ENCODE results near the gene ZMYM1. TPM values are rescaled to one million over a fixed set of nuclear protein-coding genes. Genes with fewer than 3 reads are reported as not detected.
"Not testable (repeated sequence)": the region's sequence is repeated elsewhere in the genome, so short reads cannot be mapped to it uniquely, and the experiment has no call there.

ZMYM1 gene
- total RNA-seq, 1 donor from 2014 or later: 12.1 TPM

DNA sequence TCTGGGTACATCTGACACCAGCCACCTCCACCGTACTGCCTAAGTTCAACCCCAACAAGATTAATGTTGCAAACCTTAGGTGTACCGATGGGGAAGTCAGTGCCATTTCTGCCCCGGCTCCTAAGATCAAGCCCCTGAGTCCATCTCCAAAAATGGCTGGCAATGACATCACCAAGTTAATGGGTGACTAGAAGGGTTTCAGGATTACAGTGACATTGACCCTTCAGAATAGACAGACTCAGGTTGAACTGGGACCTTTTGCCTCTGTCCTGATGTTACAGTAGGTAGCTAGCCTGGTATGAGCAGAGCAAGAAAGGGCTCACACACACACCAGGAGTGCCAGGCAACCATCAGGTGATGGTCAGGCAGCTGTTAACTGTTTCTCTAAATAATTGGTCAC lies 25.8 kb upstream of the ZMYM1 start:
- Mint-ChIP-seq H3K36me3 (ENCODE audit: unreplicated experiment) (peaks cover 8% of the 10 kb centered on the region), H3K27me3 (ENCODE audit: unreplicated experiment) (no peaks in the 10 kb centered on the region), H3K4me3 (ENCODE audit: unreplicated experiment) (no peak overlapping the region), H3K9me3 (ENCODE audit: unreplicated experiment) (peaks cover 4% of the 10 kb centered on the region), H3K4me1 (ENCODE audit: low read depth, unreplicated experiment) (no peaks in the 10 kb centered on the region), H3K27ac (ENCODE audit: unreplicated experiment) (no peak overlapping the region)
- TF ChIP-seq, protein P1, sequence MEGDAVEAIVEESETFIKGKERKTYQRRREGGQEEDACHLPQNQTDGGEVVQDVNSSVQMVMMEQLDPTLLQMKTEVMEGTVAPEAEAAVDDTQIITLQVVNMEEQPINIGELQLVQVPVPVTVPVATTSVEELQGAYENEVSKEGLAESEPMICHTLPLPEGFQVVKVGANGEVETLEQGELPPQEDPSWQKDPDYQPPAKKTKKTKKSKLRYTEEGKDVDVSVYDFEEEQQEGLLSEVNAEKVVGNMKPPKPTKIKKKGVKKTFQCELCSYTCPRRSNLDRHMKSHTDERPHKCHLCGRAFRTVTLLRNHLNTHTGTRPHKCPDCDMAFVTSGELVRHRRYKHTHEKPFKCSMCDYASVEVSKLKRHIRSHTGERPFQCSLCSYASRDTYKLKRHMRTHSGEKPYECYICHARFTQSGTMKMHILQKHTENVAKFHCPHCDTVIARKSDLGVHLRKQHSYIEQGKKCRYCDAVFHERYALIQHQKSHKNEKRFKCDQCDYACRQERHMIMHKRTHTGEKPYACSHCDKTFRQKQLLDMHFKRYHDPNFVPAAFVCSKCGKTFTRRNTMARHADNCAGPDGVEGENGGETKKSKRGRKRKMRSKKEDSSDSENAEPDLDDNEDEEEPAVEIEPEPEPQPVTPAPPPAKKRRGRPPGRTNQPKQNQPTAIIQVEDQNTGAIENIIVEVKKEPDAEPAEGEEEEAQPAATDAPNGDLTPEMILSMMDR (IDR thresholded peaks at IDR 0.05; ENCODE audit: partially characterized antibody, unreplicated experiment): no peak
- DNase-seq: no peak

GRCh38 chr1:35054282-35054681 lies 24.9 kb upstream of the ZMYM1 start:
- not testable (repeated sequence) for H3K27ac Mint-ChIP-seq (ENCODE audit: unreplicated experiment); H3K9me3 Mint-ChIP-seq (ENCODE audit: unreplicated experiment); H3K36me3 Mint-ChIP-seq (ENCODE audit: unreplicated experiment); H3K27me3 Mint-ChIP-seq (ENCODE audit: unreplicated experiment); H3K4me3 Mint-ChIP-seq (ENCODE audit: unreplicated experiment); H3K4me1 Mint-ChIP-seq (ENCODE audit: low read depth, unreplicated experiment); DNase-seq

- H3K4me1 Mint-ChIP-seq (ENCODE audit: low read depth, unreplicated experiment); DNase-seq; H3K27ac Mint-ChIP-seq (ENCODE audit: unreplicated experiment); H3K36me3 Mint-ChIP-seq (ENCODE audit: unreplicated experiment); H3K4me3 Mint-ChIP-seq (ENCODE audit: unreplicated experiment); H3K9me3 Mint-ChIP-seq (ENCODE audit: unreplicated experiment); H3K27me3 Mint-ChIP-seq (ENCODE audit: unreplicated experiment): not testable (repeated sequence)
Measured at GRCh38 chr1:35058321-35058720, 20.9 kb upstream of the ZMYM1 start.

DNA sequence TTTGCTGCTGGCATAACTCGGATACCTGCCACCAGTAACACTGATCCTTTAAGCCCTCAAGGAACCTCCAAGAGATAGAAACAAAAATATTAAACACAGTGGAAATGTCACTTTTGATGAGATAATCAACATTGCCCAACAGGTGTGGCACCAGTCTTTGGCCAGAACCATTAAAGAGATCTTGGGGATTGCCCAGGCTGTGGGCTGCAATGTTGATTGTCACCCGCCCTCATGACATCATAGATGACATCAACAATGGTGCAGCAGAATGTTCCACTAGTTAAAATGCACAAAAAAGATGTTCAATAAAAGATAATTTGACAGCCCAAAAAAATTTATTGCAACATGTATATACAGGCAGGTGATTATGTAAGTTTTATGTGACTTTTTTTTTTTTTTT lies 20.2 kb upstream of the ZMYM1 start:
- Mint-ChIP-seq H3K27ac (ENCODE audit: unreplicated experiment) (no peak overlapping the region), H3K4me1 (ENCODE audit: low read depth, unreplicated experiment) (no peaks in the 10 kb centered on the region), H3K27me3 (ENCODE audit: unreplicated experiment) (no peaks in the 10 kb centered on the region), H3K4me3 (ENCODE audit: unreplicated experiment) (no peak overlapping the region), H3K9me3 (ENCODE audit: unreplicated experiment) (peaks cover 5% of the 10 kb centered on the region), H3K36me3 (ENCODE audit: unreplicated experiment) (peaks cover 9% of the 10 kb centered on the region)
- TF ChIP-seq, protein P1 (IDR thresholded peaks at IDR 0.05; ENCODE audit: partially characterized antibody, unreplicated experiment): no peak
- DNase-seq: no peak

GRCh38 chr1:35062518-35063196 lies 16.5 kb upstream of the ZMYM1 start:
- no peak for DNase-seq
- H3K27me3 Mint-ChIP-seq (ENCODE audit: unreplicated experiment): no peaks in the 10 kb centered on the region
- no peaks in the 10 kb centered on the region for H3K4me1 Mint-ChIP-seq (ENCODE audit: low read depth, unreplicated experiment)
- peaks cover 9% of the 10 kb centered on the region for H3K36me3 Mint-ChIP-seq (ENCODE audit: unreplicated experiment)
- H3K27ac Mint-ChIP-seq (ENCODE audit: unreplicated experiment): no peak overlapping the region
- no peak overlapping the region for H3K4me3 Mint-ChIP-seq (ENCODE audit: unreplicated experiment)
- TF ChIP-seq, protein P1 (IDR thresholded peaks at IDR 0.05; ENCODE audit: partially characterized antibody, unreplicated experiment): no peak
- H3K9me3 Mint-ChIP-seq (ENCODE audit: unreplicated experiment): peaks cover 3% of the 10 kb centered on the region

GRCh38 chr1:35064265-35064664 lies 14.9 kb upstream of the ZMYM1 start:
- H3K27ac Mint-ChIP-seq (ENCODE audit: unreplicated experiment): no peak overlapping the region
- no peaks in the 10 kb centered on the region for H3K27me3 Mint-ChIP-seq (ENCODE audit: unreplicated experiment)
- no peak overlapping the region for H3K4me3 Mint-ChIP-seq (ENCODE audit: unreplicated experiment)
- H3K36me3 Mint-ChIP-seq (ENCODE audit: unreplicated experiment): peaks cover 4% of the 10 kb centered on the region
- TF ChIP-seq, protein P1 (IDR thresholded peaks at IDR 0.05; ENCODE audit: partially characterized antibody, unreplicated experiment): no peak
- no peak for DNase-seq
- no peaks in the 10 kb centered on the region for H3K4me1 Mint-ChIP-seq (ENCODE audit: low read depth, unreplicated experiment)
- no peaks in the 10 kb centered on the region for H3K9me3 Mint-ChIP-seq (ENCODE audit: unreplicated experiment)
